Measurements from ENCODE around the gene USP5.
A peak's percentile ranks its signal among the peaks of the same experiment; 100 is the strongest.

USP5 gene

GRCh38 chr12:6914947-6915788, 63.2 kb downstream of the USP5 start:
- in situ Hi-C loops (cut with HindIII; ENCODE audit: low sequenced_read_pairs): no loop called here
- no peak for DNase-seq (ENCODE audit: low read depth, low spot score)
- no peak for TF ChIP-seq CTCF (IDR thresholded peaks at IDR 0.05; ENCODE audit: low read depth, low read length)

GRCh38 chr12:6915789-6916285, 63.9 kb downstream of the USP5 start:
- in situ Hi-C loops (cut with HindIII; ENCODE audit: low sequenced_read_pairs): no loop called here
- H3K4me3 ChIP-seq (ENCODE audit: low read depth, low read length): peak overlapping the region; percentile 60
- TF ChIP-seq CTCF (IDR thresholded peaks at IDR 0.05; ENCODE audit: low read depth, low read length): no peak
- DNase-seq (ENCODE audit: low read depth, low spot score): no peak

More at GRCh38 chr12:6914947-6915788, 63.2 kb downstream of the USP5 start:
- peak overlapping the region; percentile 60 for H3K4me3 ChIP-seq (ENCODE audit: low read depth, low read length)

Data from astrocyte of the spinal cord (primary cell).